Kidney epithelial cell (primary cell): ENCODE data around the gene PKD1L1. TPM values are rescaled to one million over a fixed set of nuclear protein-coding genes. Genes with fewer than 3 reads are reported as not detected.
A peak's percentile ranks its signal among the peaks of the same experiment; 100 is the strongest.
"Not testable (repeated sequence)": the region's sequence is repeated elsewhere in the genome, so short reads cannot be mapped to it uniquely, and the experiment has no call there.

Source experiments
- DNase-seq: peaks from one replicate; pipeline ENCODE4 v3.0.0-alpha.2; 2010; ENCODE audit warnings: low read depth
- H3K27me3 ChIP-seq: 2 replicates; pipeline ENCODE4 v1.6.0; 2011; ENCODE audit warnings: low read length; ENCODE audit not compliant: control insufficient read depth, insufficient read depth
- H3K36me3 ChIP-seq: 2 replicates; pipeline ENCODE4 v1.5.1; 2011; ENCODE audit warnings: low read length; ENCODE audit not compliant: control insufficient read depth, insufficient read depth
- H3K4me3 ChIP-seq: 2 replicates; pipeline ENCODE4 v1.5.1; 2011; ENCODE audit warnings: low read depth, mild to moderate bottlenecking, control low read depth, low read length
- CTCF ChIP-seq: IDR thresholded peaks from 2 replicates; pipeline ENCODE4 v1.5.1; 2011; ENCODE audit warnings: mild to moderate bottlenecking, moderate library complexity, low read length, control low read depth, inconsistent platforms; ENCODE audit not compliant: insufficient read depth, poor library complexity, severe bottlenecking
- total RNA-seq: library from RNA; depleted of rRNA; stranded (reverse); fragments of >200 nt; gene quantifications from 2 replicates; pipeline ENCODE4 v1.2.3, GENCODE V29; 2015

Gene PKD1L1
- total RNA-seq, 1 donor from 2014 or later, result 0.08 TPM

GRCh38 chr7:47945261-47946015 is 2.8 kb downstream of the PKD1L1 start:
- no peak overlapping the region for H3K4me3 ChIP-seq
- peak; percentile 72 for TF ChIP-seq CTCF
- no peaks in the 10 kb centered on the region for H3K36me3 ChIP-seq
- no peaks in the 10 kb centered on the region for H3K27me3 ChIP-seq
- no peak for DNase-seq

GRCh38 chr7:47944536-47945260 is 3.6 kb downstream of the PKD1L1 start:
- no peak for TF ChIP-seq CTCF
- Histone ChIP-seq H3K27me3 (no peaks in the 10 kb centered on the region), H3K4me3 (no peak overlapping the region), H3K36me3 (no peaks in the 10 kb centered on the region)
- DNase-seq, result no peak

GRCh38 chr7:47943676-47944474 is 4.4 kb downstream of the PKD1L1 start:
- no peak for DNase-seq
- Histone ChIP-seq H3K27me3 (no peaks in the 10 kb centered on the region), H3K36me3 (no peaks in the 10 kb centered on the region), H3K4me3 (no peak overlapping the region)
- no peak for TF ChIP-seq CTCF

- not testable (repeated sequence) for H3K27me3 ChIP-seq, H3K4me3 ChIP-seq, DNase-seq, H3K36me3 ChIP-seq
Measured at GRCh38 chr7:47942651-47943050, 5.6 kb downstream of the PKD1L1 start.

GRCh38 chr7:47942132-47942531 is 6.1 kb downstream of the PKD1L1 start:
- no peak for DNase-seq
- no peaks in the 10 kb centered on the region for H3K36me3 ChIP-seq
- H3K4me3 ChIP-seq, result no peak overlapping the region
- no peaks in the 10 kb centered on the region for H3K27me3 ChIP-seq
- TF ChIP-seq CTCF, result no peak

- no peak for TF ChIP-seq CTCF
- Histone ChIP-seq H3K36me3 (no peaks in the 10 kb centered on the region), H3K4me3 (no peak overlapping the region), H3K27me3 (no peaks in the 10 kb centered on the region)
- no peak for DNase-seq
Measured at GRCh38 chr7:47941136-47941844, 7.0 kb downstream of the PKD1L1 start.
